Left colon (tissue), 2 donors: ENCODE data around the gene AGBL4. TPM values are rescaled to one million over a fixed set of nuclear protein-coding genes. Genes with fewer than 3 reads are reported as not detected.
"Not testable (repeated sequence)": the region's sequence is repeated elsewhere in the genome, so short reads cannot be mapped to it uniquely, and the experiment has no call there.

Experiments used
- ATAC-seq: fragments of 200-7000 bp; cut with Tn5 transposase; one replicate; pipeline ENCODE4 v1.9.1; 2020; ENCODE audit warnings: mild to moderate bottlenecking, moderate library complexity
- DNase-seq, 2 donors: peaks; one replicate each; pipeline ENCODE4 v3.0.0-alpha.2; 2020
- intact Hi-C, 2 donors: fragments of 100-400 bp; cut with DNase I in 1 of 2; cut with micrococcal nuclease in 1 of 2; formaldehyde crosslinking; loops; one replicate each; pipeline versions ENCODE4 v1.11.2 to v1.14.0; 2022; cut with DNase I, micrococcal nuclease
- long read RNA-seq: library from polyadenylated mRNA; unstranded; transcript quantifications from one replicate; pipeline ENCODE4 v2.0.0, GENCODE V29; 2021
- total RNA-seq, 2 donors: library from RNA; stranded (reverse); fragmentation: NEBNext Ultra II Directional; extraction: Animal tissue kit (Norgen Biotek cat#: 25700); gene quantifications; one replicate each; pipeline ENCODE4 v1.2.1, GENCODE V29; 2021
- donor health status: DM: no; HTN: no; CAD: no.
- donor health status: DM: yes; HTN: yes; CAD: no.

The AGBL4 gene
- under 1 TPM in 1 of 2 donors, not detected in 1; 0.47 TPM for total RNA-seq
- long read RNA-seq, result 0 reads

- intact Hi-C loops, result no loop called here
- DNase-seq (peak; percentile 38 to 71), ATAC-seq (peak; percentile 94)
Measured at GRCh38 chr1:50023292-50024159, at the start of gene AGBL4. TSS of gene AGBL4 (minus strand) at chr1:50023954.

GRCh38 chr1:50066806-50067205, 43.1 kb upstream of the AGBL4 start:
- DNase-seq (no peak), ATAC-seq (no peak)
- intact Hi-C loops, result no loop called here

- intact Hi-C loops, result no loop called here
- DNase-seq, result no peak
- no peak for ATAC-seq
Measured at GRCh38 chr1:50060279-50060678, 36.5 kb upstream of the AGBL4 start.

DNA sequence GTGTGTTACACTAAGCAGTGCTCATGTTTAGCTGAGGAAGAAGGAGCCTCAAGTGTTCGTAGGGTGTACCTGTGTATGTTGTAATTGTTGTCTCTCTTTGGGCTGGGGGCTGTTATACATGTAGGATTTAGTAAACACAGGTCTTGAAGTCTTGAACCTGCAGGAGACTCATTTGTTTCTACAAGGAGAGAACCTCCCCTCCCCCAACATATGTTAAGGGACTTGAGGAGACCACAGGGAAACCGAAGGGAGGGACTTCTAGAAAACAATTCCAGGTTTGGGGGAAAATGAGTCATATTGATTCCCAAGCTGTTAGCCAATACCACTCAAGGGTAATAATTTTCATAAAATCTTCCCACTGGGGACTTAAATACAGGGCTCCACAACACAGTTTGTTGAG, 25.0 kb upstream of the AGBL4 start:
- DNase-seq, result no peak
- ATAC-seq, result no peak
- intact Hi-C loops, result no loop called here

DNA sequence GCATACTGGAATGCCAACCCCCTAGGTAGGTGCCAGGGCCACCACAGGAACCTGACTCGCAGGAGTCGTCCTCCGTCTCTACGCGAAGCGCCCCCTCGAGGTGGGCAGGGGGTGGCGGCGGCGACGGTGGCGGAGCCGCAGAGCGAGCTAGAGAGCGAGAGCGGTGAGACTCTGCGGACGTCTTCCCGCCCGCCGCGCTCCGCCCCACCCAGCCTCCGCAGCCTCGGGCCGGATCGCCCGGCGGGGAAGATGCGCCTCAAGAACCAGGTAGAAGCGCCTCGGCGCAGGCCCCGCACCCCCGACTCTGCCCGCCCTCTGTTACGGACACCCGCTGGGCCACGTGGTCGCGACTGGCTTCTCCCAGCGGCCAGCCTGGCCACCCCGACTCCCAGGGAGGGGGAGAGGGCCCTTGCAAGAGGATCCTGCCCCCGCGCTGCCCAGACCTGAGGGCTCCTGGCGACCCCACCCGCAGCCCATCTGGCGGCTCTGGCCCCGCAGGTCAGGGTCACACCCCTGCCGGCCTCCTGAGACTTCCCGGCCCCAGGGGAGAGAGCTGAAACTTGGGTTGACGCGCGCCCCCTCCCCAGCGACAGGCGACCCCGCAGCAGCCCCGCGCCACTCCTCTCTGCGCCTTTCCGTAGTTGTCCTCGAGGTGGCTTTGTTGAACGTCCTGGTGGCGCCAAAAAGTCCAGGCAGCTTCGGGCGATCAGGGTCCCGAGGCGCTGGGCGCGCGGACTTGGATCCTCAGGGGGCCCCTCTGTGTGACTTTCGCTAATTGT, 24.4 kb upstream of the AGBL4 start:
- intact Hi-C loops, result no loop called here
- ATAC-seq, result peak; percentile 16
- DNase-seq, result peak; percentile 5 to 22

DNA sequence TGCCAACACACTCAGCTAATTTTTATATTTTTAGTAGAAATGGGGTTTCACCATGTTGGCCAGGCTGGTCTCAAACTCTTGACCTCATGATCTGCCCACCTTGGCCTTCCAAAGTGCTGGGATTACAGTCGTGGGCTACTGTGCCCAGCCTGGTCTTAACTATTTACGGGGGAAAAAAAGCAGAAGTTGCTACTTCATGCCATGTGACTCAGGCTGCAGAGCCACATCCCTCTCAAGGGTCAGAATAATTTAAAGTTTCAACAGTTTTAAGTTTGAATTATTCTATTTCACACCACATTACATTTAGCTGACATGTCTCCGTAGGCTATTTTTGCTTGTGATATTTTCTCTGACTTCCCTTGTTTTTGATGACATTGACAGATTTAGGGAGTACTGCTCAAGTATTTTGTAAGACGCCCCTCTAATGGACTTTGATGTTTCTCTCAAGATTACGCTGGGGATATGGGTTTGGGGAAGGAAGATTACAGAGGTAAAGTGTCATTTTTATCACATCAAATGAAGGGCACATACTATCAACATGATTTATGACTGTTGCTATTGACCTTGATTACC, 14.6 kb upstream of the AGBL4 start:
- DNase-seq, result no peak
- intact Hi-C loops, result no loop called here
- no peak for ATAC-seq

- intact Hi-C loops, result no loop called here
- DNase-seq, result no peak
- ATAC-seq, result peak; percentile 64
Measured at GRCh38 chr1:50027794-50028193, 4.0 kb upstream of the AGBL4 start.

DNA sequence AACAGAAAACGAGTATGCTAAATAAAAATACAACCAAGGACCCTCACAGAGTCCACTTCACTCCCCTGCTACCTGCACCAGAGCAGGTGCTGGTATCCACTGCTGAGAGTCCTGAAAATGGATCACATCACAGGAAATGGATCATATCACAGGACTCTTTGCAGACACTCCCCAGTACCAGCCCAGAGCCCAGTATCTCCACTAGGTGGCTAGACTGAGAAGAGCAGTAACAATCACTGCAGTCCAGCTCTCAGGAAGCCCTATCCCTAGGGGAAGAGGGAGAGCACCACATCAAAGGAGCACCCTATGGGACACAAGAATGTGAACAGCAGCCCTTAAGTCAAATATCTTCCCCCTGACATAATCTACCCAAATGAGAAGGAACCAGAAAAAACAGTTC, 28.0 kb downstream of the AGBL4 start:
- ATAC-seq (no peak), DNase-seq (no peak)
- intact Hi-C loops, result no loop called here

GRCh38 chr1:49971088-49971487, 52.7 kb downstream of the AGBL4 start:
- intact Hi-C loops, result no loop called here
- no peak for DNase-seq
- ATAC-seq, result no peak

DNA sequence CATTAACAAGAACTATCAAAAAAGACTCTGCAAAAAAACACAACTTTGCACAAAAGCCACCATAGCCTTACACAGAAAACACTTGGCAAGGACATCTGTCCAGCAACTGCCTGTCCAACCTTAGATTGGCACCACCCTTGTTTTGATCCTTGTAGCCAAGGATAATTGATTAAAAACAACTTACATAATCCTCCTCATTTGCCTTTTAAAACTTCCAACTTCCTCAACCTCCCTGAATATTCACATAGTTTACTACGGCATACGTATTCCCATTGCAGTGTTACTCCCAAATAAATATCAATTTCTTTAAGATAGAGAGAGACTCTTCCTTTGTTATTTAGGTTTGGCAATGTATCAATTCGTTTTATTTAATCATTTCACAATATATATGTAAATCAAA, 72.4 kb downstream of the AGBL4 start:
- DNase-seq, result no peak
- no peak for ATAC-seq
- intact Hi-C loops, result no loop called here

DNA sequence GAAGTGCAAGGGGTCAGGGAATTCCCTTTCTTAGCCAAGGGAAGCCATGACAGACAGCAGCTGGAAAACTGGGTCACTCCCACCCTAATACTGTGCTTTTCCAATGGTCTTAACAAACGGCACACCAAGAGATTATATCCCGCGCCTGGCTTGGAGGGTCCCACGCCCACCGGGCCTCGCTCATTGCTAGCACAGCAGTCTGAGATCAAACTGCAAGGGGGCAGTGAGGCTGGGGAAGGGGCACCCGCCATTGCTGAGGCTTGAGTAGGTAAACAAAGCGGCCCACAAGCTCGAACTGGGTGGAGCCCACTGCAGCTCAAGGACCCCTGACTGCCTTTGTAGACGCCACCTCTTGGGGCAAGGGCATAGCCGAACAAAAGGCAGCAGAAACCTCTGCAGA, 108.5 kb downstream of the AGBL4 start:
- DNase-seq, intact Hi-C loops: not testable (repeated sequence)

GRCh38 chr1:49906365-49906764, 117.4 kb downstream of the AGBL4 start:
- ATAC-seq, result no peak
- DNase-seq, result no peak
- intact Hi-C loops, result no loop called here

More for the DNA sequence above, 108.5 kb downstream of the AGBL4 start:
- ATAC-seq, result not testable (repeated sequence)

- no peak for DNase-seq
- ATAC-seq, result no peak
- intact Hi-C loops, result no loop called here
Measured at GRCh38 chr1:49864581-49864980, 159.2 kb downstream of the AGBL4 start.

DNA sequence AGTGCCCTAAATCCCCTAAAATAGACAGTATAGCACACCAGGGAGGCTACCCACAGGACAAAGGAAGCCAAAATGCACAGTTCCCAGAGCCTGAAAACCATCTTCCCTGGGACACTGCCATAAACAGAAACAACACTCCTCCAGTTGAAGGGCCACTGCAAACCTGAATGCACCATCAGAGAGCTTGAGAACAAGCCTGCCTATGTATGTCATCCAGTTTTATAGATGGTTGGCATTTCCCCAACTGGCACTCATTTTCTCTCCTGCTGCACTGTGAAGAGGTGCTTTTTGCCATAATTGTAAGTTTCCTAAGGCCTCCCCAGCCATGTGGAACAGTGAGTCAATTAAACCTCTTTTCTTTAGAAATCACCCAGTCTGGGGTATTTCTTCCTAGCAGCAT, 169.0 kb downstream of the AGBL4 start:
- intact Hi-C loops, result no loop called here
- ATAC-seq (no peak), DNase-seq (no peak)

GRCh38 chr1:49842596-49842995, 181.2 kb downstream of the AGBL4 start:
- intact Hi-C loops, result no loop called here
- no peak for ATAC-seq
- DNase-seq, result no peak

GRCh38 chr1:49841767-49842166, 182.0 kb downstream of the AGBL4 start:
- no peak for DNase-seq
- intact Hi-C loops, result no loop called here
- ATAC-seq, result no peak

GRCh38 chr1:49824261-49824660, 199.5 kb downstream of the AGBL4 start:
- no peak for DNase-seq
- no peak for ATAC-seq
- intact Hi-C loops, result no loop called here

- intact Hi-C loops, result no loop called here
- ATAC-seq (no peak), DNase-seq (no peak)
Measured at GRCh38 chr1:49817681-49818080, 206.1 kb downstream of the AGBL4 start.

DNA sequence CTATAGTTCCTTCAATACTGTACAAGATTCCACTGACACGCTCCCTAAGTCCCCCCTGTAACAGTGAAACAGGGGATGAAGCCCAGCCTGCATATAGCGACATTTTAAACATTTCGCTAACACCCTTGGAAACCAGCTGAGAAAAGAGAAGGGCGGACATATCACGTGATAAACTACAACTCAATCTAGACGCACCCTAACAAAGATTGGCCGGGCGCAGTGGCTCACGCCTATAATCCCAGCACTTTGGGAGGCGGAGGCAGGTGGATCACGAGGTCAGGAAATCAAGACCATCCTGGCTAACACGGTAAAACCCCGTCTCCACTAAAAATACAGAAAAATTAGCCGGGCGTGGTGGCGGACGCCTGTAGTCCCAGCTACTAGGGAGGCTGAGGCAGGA, 236.7 kb downstream of the AGBL4 start:
- DNase-seq, intact Hi-C loops, ATAC-seq: not testable (repeated sequence)

DNA sequence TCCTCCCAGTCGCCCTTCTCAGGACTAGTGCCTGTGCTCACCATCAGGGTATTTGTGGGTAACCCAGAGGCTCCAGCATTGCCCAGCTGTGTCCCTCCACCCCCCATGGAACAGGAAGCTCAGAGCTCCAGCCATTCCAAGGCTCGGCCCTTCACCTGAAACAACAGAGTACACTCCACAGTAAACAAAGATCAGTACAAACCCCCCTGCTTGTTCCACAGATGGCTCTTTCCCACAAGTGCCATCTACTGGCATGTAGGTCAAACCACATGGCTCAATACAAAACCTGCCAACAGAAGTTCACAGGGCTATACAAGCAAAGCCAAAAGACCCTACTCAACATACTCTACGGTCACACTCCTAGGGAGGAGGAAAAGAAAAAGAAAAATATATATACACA, 258.7 kb downstream of the AGBL4 start:
- DNase-seq, result no peak
- ATAC-seq, result no peak
- intact Hi-C loops, result no loop called here
